ENCODE data around the gene LYRM1.
"Not testable (repeated sequence)": the region's sequence is repeated elsewhere in the genome, so short reads cannot be mapped to it uniquely, and the experiment has no call there.

Gene LYRM1

GRCh38 chr16:20969386-20969785, 68.8 kb downstream of the LYRM1 start:
- no peak for TF ChIP-seq EZH2phosphoT487 (IDR thresholded peaks at IDR 0.05; ENCODE audit: borderline replicate concordance)
- no peak for TF ChIP-seq CTCF (conservative IDR thresholded peaks at IDR 0.05; ENCODE audit: low read length)
- H3K9me2 ChIP-seq (replicated peaks; ENCODE audit: low read depth, low read length): no peaks in the 10 kb centered on the region
- H3K4me3 ChIP-seq (ENCODE audit: low read length, poor library complexity, severe bottlenecking): no peak overlapping the region
- H3K4me1 ChIP-seq (ENCODE audit: insufficient read depth, low read length, poor library complexity, severe bottlenecking): no peaks in the 10 kb centered on the region
- no peak overlapping the region for H2AFZ ChIP-seq (ENCODE audit: low read length)
- no peaks in the 10 kb centered on the region for H4K20me1 ChIP-seq (ENCODE audit: insufficient read depth, low read length, poor library complexity, severe bottlenecking)
- no peak overlapping the region for H3K4me2 ChIP-seq (ENCODE audit: low read depth, low read length, poor library complexity, severe bottlenecking)
- H3F3A ChIP-seq (ENCODE audit: low read depth): no peaks in the 10 kb centered on the region
- H3K79me2 ChIP-seq (ENCODE audit: insufficient read depth, low read length): no peaks in the 10 kb centered on the region
- no peak overlapping the region for H3K9ac ChIP-seq (ENCODE audit: low read depth, low read length, poor library complexity, severe bottlenecking)
- H3K9me3 ChIP-seq (ENCODE audit: insufficient read depth, low read depth, low read length): no peaks in the 10 kb centered on the region
- no peaks in the 10 kb centered on the region for H3K27me3 ChIP-seq (ENCODE audit: insufficient read depth, low read length, poor library complexity, severe bottlenecking)
- H3K36me3 ChIP-seq (ENCODE audit: insufficient read depth, low read length): no peaks in the 10 kb centered on the region

GRCh38 chr16:20971401-20971800, 70.8 kb downstream of the LYRM1 start:
- no peaks in the 10 kb centered on the region for H3F3A ChIP-seq (ENCODE audit: low read depth)
- H3K9ac ChIP-seq (ENCODE audit: low read depth, low read length, poor library complexity, severe bottlenecking): no peak overlapping the region
- H3K9me2 ChIP-seq (replicated peaks; ENCODE audit: low read depth, low read length): no peaks in the 10 kb centered on the region
- no peaks in the 10 kb centered on the region for H3K27me3 ChIP-seq (ENCODE audit: insufficient read depth, low read length, poor library complexity, severe bottlenecking)
- no peak overlapping the region for H3K4me2 ChIP-seq (ENCODE audit: low read depth, low read length, poor library complexity, severe bottlenecking)
- H2AFZ ChIP-seq (ENCODE audit: low read length): no peak overlapping the region
- no peak overlapping the region for H3K4me3 ChIP-seq (ENCODE audit: low read length, poor library complexity, severe bottlenecking)
- H3K36me3 ChIP-seq (ENCODE audit: insufficient read depth, low read length): no peaks in the 10 kb centered on the region
- no peak for TF ChIP-seq EZH2phosphoT487 (IDR thresholded peaks at IDR 0.05; ENCODE audit: borderline replicate concordance)
- no peak for TF ChIP-seq CTCF (conservative IDR thresholded peaks at IDR 0.05; ENCODE audit: low read length)
- H3K4me1 ChIP-seq (ENCODE audit: insufficient read depth, low read length, poor library complexity, severe bottlenecking): no peaks in the 10 kb centered on the region
- H3K79me2 ChIP-seq (ENCODE audit: insufficient read depth, low read length): no peaks in the 10 kb centered on the region
- no peaks in the 10 kb centered on the region for H4K20me1 ChIP-seq (ENCODE audit: insufficient read depth, low read length, poor library complexity, severe bottlenecking)
- no peaks in the 10 kb centered on the region for H3K9me3 ChIP-seq (ENCODE audit: insufficient read depth, low read depth, low read length)

GRCh38 chr16:20973201-20973600, 72.6 kb downstream of the LYRM1 start:
- not testable (repeated sequence) for H3K4me3 ChIP-seq (ENCODE audit: low read length, poor library complexity, severe bottlenecking); H3K79me2 ChIP-seq (ENCODE audit: insufficient read depth, low read length); H3K36me3 ChIP-seq (ENCODE audit: insufficient read depth, low read length); H3K9ac ChIP-seq (ENCODE audit: low read depth, low read length, poor library complexity, severe bottlenecking); H3K9me2 ChIP-seq (replicated peaks; ENCODE audit: low read depth, low read length); H3K27me3 ChIP-seq (ENCODE audit: insufficient read depth, low read length, poor library complexity, severe bottlenecking); H3F3A ChIP-seq (ENCODE audit: low read depth); H3K4me1 ChIP-seq (ENCODE audit: insufficient read depth, low read length, poor library complexity, severe bottlenecking); H3K9me3 ChIP-seq (ENCODE audit: insufficient read depth, low read depth, low read length); H2AFZ ChIP-seq (ENCODE audit: low read length); H3K4me2 ChIP-seq (ENCODE audit: low read depth, low read length, poor library complexity, severe bottlenecking); H4K20me1 ChIP-seq (ENCODE audit: insufficient read depth, low read length, poor library complexity, severe bottlenecking)
